Retina (tissue), 1 donor: ENCODE results near the gene ADCY10.
"Not testable (repeated sequence)": the region's sequence is repeated elsewhere in the genome, so short reads cannot be mapped to it uniquely, and the experiment has no call there.

Source experiments
- DNase-seq: peaks from one replicate; pipeline ENCODE4 v3.0.0-alpha.2; 2016

The ADCY10 gene

GRCh38 chr1:167880580-167881021 lies 33.3 kb downstream of the ADCY10 start:
- no peak for DNase-seq

- DNase-seq, result no peak
Measured at GRCh38 chr1:167879508-167879907, 34.4 kb downstream of the ADCY10 start.

DNA sequence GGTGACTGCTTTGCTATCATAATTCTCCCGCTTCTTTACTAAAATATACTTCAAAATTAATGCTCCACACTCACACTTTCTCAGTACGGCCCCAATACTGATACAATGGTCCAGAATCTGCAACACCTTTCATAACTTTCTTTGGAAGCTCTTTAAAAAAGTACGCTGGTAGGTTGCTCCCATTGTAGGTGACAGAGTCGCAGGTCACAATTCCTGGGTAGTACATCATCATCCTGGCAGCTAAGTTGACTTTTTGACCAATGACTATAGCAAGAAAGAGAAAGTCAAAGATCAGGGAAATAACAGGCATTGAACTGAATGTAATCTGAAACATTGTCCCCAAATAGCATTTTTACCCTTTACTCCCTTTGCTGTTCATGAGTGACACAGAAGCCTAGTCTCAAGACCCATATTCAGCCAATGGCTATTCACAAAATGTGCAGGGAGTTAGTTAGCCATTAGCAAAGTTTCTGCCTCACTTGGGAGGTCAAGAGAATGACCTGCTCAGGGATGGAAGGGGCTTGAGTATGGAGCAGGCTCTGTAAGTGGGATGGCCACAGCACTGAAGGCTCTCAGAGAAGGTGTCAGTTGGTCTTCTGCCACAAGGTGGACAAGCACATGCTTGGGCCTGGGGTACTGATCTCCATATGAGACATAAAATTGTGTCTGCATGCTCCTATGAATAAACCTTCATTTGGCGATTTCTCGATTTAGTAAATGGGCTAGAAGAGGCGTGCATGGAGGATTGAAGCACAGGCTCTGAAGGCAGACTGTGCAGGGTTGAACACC lies 35.4 kb downstream of the ADCY10 start:
- DNase-seq, result no peak

GRCh38 chr1:167876597-167877175 lies 37.2 kb downstream of the ADCY10 start:
- DNase-seq, result no peak

DNA sequence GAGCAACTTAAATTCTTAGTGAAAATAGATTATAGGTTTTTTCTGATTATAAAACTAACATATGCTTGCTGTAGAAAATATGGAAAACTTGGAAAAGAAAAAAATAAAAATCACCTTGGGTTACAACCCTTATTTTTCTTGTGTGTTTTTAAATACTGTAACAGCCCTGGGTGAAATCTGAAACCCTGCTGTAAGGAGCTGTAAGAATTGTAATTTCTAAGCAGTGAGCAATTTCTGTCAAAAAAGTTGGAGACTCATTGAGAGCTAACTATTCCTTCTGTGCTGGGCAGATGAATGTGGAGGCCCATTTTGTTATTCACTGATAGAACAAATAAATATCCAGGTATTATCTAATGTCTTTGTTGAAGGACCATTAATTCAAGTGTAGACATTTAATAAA lies 42.6 kb downstream of the ADCY10 start:
- no peak for DNase-seq

- DNase-seq, result not testable (repeated sequence)
Measured at GRCh38 chr1:167869157-167870001, 44.6 kb downstream of the ADCY10 start.

- not testable (repeated sequence) for DNase-seq
Measured at GRCh38 chr1:167866739-167867414, 47.1 kb downstream of the ADCY10 start.

DNA sequence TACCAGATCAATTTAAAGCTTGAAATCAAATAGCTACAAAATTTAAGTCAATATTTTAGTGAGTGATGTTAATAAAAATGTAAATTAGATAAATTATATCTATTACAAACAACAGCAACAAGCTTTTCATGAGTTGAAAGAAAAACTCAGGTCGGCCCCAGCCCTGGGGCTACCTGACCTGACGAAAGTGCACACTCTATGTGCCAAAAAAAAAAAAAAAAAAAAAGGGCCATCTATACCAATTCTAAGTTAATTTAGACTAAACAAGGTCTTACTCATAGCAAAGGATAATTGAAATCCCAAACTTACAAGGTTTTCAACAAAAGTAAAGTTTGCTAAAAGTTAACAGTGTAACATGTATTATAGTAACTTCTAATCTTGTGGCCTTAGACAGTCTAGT lies 47.6 kb downstream of the ADCY10 start:
- DNase-seq, result not testable (repeated sequence)

- DNase-seq, result not testable (repeated sequence)
Measured at GRCh38 chr1:167865804-167866308, 48.1 kb downstream of the ADCY10 start.

DNA sequence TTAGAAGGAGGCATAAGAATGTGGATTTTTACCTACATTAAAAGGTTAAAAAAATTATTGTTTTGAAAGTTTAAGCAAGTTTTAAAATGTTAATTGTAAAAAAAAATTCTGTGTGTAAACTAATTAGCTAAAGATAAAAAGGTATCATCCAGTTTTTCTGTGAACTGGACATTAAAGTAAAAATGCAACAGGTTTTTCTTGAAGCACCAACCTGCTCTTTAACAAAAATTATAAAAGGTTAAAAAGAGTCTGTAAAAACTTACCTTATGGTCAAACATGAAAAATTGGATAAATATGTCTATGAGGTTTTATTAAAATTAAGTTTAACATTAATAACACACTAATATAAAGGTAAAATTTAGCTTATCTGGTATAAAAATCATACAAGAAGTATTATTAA lies 48.7 kb downstream of the ADCY10 start:
- DNase-seq, result not testable (repeated sequence)

- DNase-seq, result no peak
Measured at GRCh38 chr1:167864392-167865032, 49.4 kb downstream of the ADCY10 start.

DNA sequence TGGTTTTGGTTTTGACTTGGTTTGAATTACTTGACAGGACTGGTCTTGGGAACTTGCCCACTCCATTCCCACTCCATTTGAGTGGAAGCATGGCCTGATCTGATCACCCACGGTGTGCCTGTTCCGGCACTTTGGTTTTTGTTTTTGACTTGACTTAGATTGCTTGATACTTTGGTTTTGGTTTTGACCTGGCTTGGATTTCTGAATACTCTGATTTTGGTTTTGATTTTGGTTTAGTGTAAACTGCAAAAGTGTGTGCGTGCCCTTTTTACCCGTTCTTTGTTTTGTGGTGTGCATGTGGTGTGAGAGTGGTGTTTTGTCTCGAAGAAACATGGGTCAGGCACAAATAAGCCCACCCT lies 50.0 kb downstream of the ADCY10 start:
- DNase-seq, result no peak

GRCh38 chr1:167863191-167863920 lies 50.6 kb downstream of the ADCY10 start:
- not testable (repeated sequence) for DNase-seq

GRCh38 chr1:167862432-167863076 lies 51.4 kb downstream of the ADCY10 start:
- no peak for DNase-seq

GRCh38 chr1:167861664-167862381 lies 52.1 kb downstream of the ADCY10 start:
- DNase-seq, result no peak

DNA sequence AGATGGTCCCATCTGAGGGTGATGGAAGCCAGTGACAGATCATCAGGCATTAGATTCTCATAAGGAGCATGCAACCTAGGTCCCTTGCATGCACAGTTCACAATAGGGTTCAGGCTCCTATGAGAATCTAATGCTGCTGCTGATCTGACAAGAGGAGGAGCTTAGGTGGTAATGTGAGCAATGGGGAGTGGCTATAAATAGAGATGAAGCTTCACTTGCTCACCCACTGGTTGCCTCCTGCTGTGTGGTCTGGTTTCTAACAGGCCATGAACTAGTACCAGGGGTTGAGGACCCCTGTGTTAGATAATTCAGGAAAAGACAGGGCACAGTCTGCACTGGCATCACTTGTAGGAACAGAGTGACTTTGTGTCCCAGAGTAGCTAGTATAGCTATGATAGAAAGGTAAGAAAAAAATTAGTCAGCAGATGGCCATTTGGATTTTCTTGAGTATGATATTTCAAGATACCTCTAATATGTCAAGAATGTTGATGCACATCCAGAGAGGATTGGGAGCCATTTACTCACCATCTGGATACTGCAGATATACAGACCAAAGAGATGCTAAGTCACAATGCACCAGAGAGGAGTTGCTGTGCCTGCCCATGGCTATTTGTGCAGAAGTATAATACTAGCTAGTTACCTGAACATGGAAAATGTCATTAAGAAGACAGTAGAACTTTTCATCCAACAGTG lies 53.6 kb downstream of the ADCY10 start:
- DNase-seq, result no peak

- no peak for DNase-seq
Measured at GRCh38 chr1:167856711-167857418, 57.1 kb downstream of the ADCY10 start.

DNA sequence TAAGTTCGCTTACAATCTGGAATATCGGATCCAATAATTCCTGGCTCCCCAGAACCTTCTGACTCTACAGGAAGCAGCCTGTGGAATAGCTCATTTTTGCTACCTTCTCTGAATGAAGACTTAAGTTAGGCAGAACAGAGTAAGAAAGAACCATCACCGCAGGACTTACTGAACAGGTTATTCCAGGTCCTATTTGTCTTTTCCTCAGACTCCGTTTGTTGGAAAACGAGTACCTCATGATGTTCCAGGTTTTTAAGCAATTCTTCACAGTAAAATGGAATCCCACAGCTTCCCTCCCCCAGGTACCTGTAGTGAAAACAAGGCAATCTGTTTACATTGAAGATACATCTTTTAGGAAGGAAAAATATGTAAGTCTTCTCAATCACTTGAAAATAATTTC lies 59.8 kb downstream of the ADCY10 start:
- no peak for DNase-seq

DNA sequence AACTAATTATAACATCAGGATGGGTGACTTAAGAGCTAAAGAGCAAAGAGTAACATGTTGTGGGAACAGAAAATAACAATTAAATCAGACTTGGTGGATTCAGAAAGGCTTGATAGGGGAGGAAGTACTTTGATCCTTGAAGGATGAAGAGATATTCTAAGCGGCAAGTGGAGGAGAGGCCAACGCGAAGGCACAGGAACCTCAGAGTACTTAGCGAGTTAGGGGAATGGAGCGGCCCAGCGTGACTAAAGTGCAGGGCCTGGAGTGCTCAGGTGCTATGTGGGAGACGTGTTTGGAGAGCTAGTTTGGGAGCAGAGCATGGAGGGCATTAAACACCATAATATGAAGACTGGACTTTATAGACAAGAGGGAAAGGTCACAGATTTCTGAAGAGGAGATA lies 64.3 kb downstream of the ADCY10 start:
- DNase-seq, result no peak
